AG10803 (cell line): Measurements from ENCODE around the gene UGGT1.

Experiments used
- DNase-seq: peaks from one replicate; pipeline ENCODE4 v3.0.0; 2010; ENCODE audit warnings: low read depth
- H3K4me3 ChIP-seq: 2 replicates; pipeline ENCODE4 v1.5.1; 2011; ENCODE audit warnings: mild to moderate bottlenecking, low read length, control low read depth
- TF ChIP-seq, protein P1 (sequence below): conservative IDR thresholded peaks from 2 replicates; pipeline ENCODE4 v1.5.1; 2011; ENCODE audit warnings: mild to moderate bottlenecking, low read length, control low read depth, inconsistent platforms

Gene UGGT1

DNA sequence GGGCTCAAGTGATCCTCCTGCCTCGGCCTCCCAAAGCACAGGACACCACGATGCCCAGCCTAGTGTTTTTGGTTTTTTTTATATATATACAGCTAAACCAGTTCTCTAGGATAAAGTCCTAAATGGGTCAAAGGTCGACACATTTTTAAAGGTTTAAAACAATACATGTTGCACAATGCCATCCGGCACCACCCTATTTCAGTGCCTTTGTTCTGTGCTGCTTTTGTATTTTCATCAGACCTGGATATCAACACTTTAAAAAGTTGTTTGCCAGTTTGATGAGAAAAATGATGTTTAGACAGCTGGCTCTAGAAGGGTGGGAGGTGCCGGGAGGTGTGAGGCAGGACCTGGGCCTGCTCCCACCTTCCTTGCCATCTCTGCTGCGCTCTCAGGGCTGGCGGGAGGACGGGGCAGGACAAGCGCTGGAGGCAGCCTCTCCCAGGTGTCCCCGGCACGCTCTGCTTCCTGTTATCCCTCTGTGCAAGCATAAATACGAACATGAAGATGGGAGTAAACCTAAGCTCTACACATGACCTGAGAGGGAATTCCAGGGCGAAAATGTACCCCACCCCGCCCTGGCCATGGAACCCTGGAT, 124.0 kb downstream of the UGGT1 start:
- DNase-seq: no peak
- H3K4me3 ChIP-seq: no peak overlapping the region
- TF ChIP-seq, protein P1, sequence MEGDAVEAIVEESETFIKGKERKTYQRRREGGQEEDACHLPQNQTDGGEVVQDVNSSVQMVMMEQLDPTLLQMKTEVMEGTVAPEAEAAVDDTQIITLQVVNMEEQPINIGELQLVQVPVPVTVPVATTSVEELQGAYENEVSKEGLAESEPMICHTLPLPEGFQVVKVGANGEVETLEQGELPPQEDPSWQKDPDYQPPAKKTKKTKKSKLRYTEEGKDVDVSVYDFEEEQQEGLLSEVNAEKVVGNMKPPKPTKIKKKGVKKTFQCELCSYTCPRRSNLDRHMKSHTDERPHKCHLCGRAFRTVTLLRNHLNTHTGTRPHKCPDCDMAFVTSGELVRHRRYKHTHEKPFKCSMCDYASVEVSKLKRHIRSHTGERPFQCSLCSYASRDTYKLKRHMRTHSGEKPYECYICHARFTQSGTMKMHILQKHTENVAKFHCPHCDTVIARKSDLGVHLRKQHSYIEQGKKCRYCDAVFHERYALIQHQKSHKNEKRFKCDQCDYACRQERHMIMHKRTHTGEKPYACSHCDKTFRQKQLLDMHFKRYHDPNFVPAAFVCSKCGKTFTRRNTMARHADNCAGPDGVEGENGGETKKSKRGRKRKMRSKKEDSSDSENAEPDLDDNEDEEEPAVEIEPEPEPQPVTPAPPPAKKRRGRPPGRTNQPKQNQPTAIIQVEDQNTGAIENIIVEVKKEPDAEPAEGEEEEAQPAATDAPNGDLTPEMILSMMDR: no peak

DNA sequence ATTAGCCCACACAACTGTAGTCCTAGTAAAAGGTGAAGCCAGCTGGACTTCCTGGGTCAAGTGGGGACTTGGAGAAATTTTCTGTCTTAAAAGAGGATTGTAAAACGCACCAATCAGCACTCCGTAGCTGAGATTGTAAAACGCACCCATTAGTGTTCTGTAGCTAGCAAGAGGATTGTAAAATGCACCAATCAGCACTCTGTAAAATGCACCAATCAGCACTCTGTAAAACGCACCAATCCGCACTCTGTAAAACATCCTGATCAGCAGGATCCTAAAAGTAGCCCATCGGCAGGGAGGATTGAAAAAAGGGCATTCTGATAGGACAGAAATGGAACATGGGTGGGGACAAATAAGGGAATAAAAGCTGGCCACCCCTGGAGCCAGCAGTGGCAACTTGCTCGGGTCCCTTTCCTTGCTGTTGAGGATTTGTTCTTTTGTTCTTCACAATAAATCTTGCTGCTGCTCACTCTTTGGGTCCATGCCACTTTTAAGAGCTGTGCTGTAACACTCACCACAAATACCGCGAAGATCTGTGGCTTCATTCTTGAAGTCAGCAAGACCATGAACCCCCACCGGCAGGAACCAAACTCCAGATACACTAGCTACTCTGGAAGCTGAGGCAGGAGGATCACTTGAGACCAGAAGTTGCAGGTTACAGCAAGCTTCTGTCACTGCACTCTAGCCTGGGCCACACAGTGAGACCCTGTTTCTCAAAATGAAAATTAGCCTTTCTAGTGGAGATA, 125.1 kb downstream of the UGGT1 start:
- DNase-seq: peak; percentile 33
- H3K4me3 ChIP-seq: no peak overlapping the region

DNA sequence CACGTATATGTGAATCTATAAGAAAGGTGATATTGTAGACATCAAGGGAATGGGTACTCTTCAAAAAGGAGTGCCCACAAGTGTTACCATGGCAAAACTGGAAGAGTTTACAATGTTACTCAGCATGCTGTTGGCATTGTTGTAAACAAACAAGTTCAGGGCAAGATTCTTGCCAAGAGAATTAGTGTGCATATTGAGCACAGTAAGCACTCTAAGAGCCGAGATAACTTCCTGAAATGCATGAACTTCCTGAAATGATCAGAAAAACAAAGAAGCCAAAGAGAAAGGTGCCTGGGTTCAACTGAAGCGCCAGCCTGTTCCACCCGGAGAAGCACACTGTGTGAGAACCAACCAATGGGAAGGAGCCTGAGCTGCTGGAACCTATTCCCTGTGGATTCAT, 126.7 kb downstream of the UGGT1 start:
- H3K4me3 ChIP-seq: no peak overlapping the region
- no peak for DNase-seq

More for the DNA sequence above, 125.1 kb downstream of the UGGT1 start:
- TF ChIP-seq, protein P1: no peak

DNA sequence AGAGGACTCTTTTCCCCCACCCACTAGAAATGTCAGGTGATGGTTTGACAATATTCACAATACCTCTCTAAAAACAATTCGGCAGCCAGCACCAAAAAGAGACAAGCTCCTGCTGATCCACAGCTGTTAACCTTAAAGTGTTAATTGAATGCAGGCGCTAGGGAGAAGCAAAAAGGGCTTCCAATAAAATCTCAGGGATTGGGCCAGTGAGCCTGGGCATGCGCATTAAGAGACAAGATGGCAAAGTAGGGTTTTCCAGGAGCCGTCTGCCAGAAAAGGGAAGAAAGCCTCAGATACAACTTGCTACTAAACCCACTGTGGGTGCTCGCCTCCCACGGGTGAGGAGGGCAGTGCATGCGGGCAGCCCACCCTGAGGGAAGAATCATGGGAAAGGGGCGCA, 128.9 kb downstream of the UGGT1 start:
- TF ChIP-seq, protein P1: no peak
- no peak overlapping the region for H3K4me3 ChIP-seq
- DNase-seq: peak; percentile 11

More for the DNA sequence above, 126.7 kb downstream of the UGGT1 start:
- TF ChIP-seq, protein P1: no peak

DNA sequence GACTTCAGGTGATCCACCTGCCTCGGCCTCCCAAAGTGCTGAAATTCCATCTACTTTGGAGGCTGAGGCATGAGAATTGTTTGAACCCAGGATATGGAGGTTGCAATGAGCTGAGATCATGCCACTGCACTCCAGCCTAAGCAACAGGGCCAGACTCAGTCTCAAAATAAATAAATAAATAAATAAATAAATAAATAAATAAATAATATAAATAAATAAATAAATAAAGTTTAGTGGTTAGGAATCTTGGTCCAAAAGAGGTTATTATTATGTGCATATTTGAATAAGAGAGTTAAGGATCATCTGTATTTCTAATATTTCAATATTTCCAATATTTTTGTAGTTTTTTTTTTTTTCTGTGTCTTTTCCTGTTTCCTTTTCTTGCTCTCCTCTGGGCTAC, 136.9 kb downstream of the UGGT1 start:
- no peak overlapping the region for H3K4me3 ChIP-seq
- no peak for DNase-seq
- TF ChIP-seq, protein P1: no peak

DNA sequence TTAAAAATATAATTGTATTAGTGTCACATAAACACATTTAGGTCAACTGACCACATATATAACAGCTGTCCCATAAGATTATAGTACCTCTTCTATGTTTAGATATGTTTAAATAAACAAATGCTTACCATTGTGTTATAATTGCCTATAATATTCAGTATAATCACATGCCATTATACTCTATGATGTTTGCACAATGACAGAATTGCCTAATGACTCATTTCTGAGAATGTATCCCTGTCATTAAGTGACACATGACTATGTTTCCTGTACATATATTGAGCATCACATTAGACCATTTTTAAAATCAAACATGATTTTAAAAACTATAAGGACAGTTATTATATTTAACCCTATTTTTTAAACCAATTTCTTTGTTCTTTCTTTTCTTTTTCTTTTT, 137.9 kb downstream of the UGGT1 start:
- no peak for DNase-seq
- TF ChIP-seq, protein P1: no peak
- H3K4me3 ChIP-seq: no peak overlapping the region
